Measurements from ENCODE around the gene PRLR.
"Not testable (repeated sequence)": the region's sequence is repeated elsewhere in the genome, so short reads cannot be mapped to it uniquely, and the experiment has no call there.

Gene PRLR

GRCh38 chr5:35247648-35248034 lies 17.4 kb upstream of the PRLR start:
- no peaks in the 10 kb centered on the region for H3K9me3 ChIP-seq (ENCODE audit: control insufficient read depth in 5 of 5, low read length in 5 of 5)
- no peak overlapping the region for H3K4me3 ChIP-seq (ENCODE audit: low read depth in 1 of 5, low read length in 5 of 5)
- no peaks in the 10 kb centered on the region for H3K36me3 ChIP-seq (ENCODE audit: control insufficient read depth in 5 of 5, insufficient read depth in 5 of 5, low read length in 5 of 5)
- no peak overlapping the region for H3K27ac ChIP-seq (ENCODE audit: low read depth, low read length)
- no peaks in the 10 kb centered on the region for H3K27me3 ChIP-seq (ENCODE audit: control insufficient read depth in 5 of 5, insufficient read depth in 4 of 5, low read length in 5 of 5)
- no peak overlapping the region for H3K9ac ChIP-seq (ENCODE audit: low read length in 5 of 5)
- peaks cover 0 to 2% (median 0%) of the 10 kb centered on the region in 5 donors for H3K4me1 ChIP-seq (ENCODE audit: control insufficient read depth in 5 of 5, insufficient read depth in 5 of 5, low read length in 5 of 5)

DNA sequence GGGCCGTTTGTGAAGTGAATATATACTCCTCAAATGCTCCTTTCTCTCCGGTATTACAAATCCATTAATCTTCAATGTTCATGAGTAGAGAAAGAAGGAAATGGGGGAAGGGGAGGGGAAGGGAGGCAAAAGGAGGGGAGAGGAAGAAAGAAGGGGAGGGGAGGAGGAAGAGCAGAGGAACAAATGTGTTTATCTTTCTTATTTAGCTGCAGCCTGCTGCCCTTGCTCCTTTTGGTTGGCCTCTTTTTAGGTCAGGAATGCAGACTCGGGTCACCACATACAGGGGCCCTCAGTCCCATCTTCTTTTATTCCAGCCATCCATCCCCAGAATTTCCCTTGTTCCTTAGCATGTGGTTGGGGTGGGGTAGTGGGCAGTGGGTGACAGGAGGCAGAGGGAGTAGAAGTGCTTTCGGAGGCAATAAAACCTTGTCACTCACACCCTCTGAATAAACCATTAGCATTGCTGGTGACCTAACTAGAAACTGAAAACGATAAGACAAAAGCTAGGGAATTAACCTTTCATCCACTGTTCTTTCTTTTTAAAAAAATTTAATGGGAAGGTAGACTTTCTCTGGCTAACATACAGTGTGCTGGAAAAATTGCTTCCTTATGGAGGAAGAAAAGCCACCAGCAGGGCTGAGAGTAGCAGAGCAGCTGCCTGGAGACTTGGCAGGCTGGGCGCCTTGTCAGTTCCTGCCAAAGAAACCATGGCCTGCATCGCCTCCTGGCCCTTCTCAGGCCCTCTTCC lies 16.8 kb upstream of the PRLR start:
- Histone ChIP-seq H3K27me3 (ENCODE audit: control insufficient read depth in 5 of 5, insufficient read depth in 4 of 5, low read length in 5 of 5) (no peaks in the 10 kb centered on the region), H3K36me3 (ENCODE audit: control insufficient read depth in 5 of 5, insufficient read depth in 5 of 5, low read length in 5 of 5) (no peaks in the 10 kb centered on the region), H3K4me1 (ENCODE audit: control insufficient read depth in 5 of 5, insufficient read depth in 5 of 5, low read length in 5 of 5) (peaks cover 0 to 2% (median 0%) of the 10 kb centered on the region in 5 donors), H3K27ac (ENCODE audit: low read depth, low read length) (no peak overlapping the region), H3K9ac (ENCODE audit: low read length in 5 of 5) (no peak overlapping the region), H3K9me3 (ENCODE audit: control insufficient read depth in 5 of 5, low read length in 5 of 5) (no peaks in the 10 kb centered on the region), H3K4me3 (ENCODE audit: low read depth in 1 of 5, low read length in 5 of 5) (no peak overlapping the region)

- Histone ChIP-seq H3K27me3 (ENCODE audit: control insufficient read depth in 5 of 5, insufficient read depth in 4 of 5, low read length in 5 of 5) (no peaks in the 10 kb centered on the region), H3K27ac (ENCODE audit: low read depth, low read length) (no peak overlapping the region), H3K9me3 (ENCODE audit: control insufficient read depth in 5 of 5, low read length in 5 of 5) (no peaks in the 10 kb centered on the region), H3K9ac (ENCODE audit: low read length in 5 of 5) (no peak overlapping the region), H3K4me3 (ENCODE audit: low read depth in 1 of 5, low read length in 5 of 5) (no peak overlapping the region), H3K36me3 (ENCODE audit: control insufficient read depth in 5 of 5, insufficient read depth in 5 of 5, low read length in 5 of 5) (no peaks in the 10 kb centered on the region), H3K4me1 (ENCODE audit: control insufficient read depth in 5 of 5, insufficient read depth in 5 of 5, low read length in 5 of 5) (peaks cover 0 to 2% (median 0%) of the 10 kb centered on the region in 5 donors)
These were observed 16.1 kb upstream of the PRLR start for GRCh38 chr5:35246411-35246810.

GRCh38 chr5:35245371-35245770 lies 15.1 kb upstream of the PRLR start:
- not testable (repeated sequence) for H3K4me3 ChIP-seq (ENCODE audit: low read depth in 1 of 5, low read length in 5 of 5); H3K27me3 ChIP-seq (ENCODE audit: control insufficient read depth in 5 of 5, insufficient read depth in 4 of 5, low read length in 5 of 5); H3K36me3 ChIP-seq (ENCODE audit: control insufficient read depth in 5 of 5, insufficient read depth in 5 of 5, low read length in 5 of 5); H3K4me1 ChIP-seq (ENCODE audit: control insufficient read depth in 5 of 5, insufficient read depth in 5 of 5, low read length in 5 of 5); H3K27ac ChIP-seq (ENCODE audit: low read depth, low read length); H3K9me3 ChIP-seq (ENCODE audit: control insufficient read depth in 5 of 5, low read length in 5 of 5); H3K9ac ChIP-seq (ENCODE audit: low read length in 5 of 5)

GRCh38 chr5:35244171-35244570 lies 13.9 kb upstream of the PRLR start:
- Histone ChIP-seq H3K9me3 (ENCODE audit: control insufficient read depth in 5 of 5, low read length in 5 of 5) (no peaks in the 10 kb centered on the region), H3K36me3 (ENCODE audit: control insufficient read depth in 5 of 5, insufficient read depth in 5 of 5, low read length in 5 of 5) (no peaks in the 10 kb centered on the region), H3K27ac (ENCODE audit: low read depth, low read length) (no peak overlapping the region), H3K4me3 (ENCODE audit: low read depth in 1 of 5, low read length in 5 of 5) (no peak overlapping the region), H3K9ac (ENCODE audit: low read length in 5 of 5) (no peak overlapping the region), H3K27me3 (ENCODE audit: control insufficient read depth in 5 of 5, insufficient read depth in 4 of 5, low read length in 5 of 5) (no peaks in the 10 kb centered on the region), H3K4me1 (ENCODE audit: control insufficient read depth in 5 of 5, insufficient read depth in 5 of 5, low read length in 5 of 5) (peaks cover 0 to 2% (median 0%) of the 10 kb centered on the region in 5 donors)

DNA sequence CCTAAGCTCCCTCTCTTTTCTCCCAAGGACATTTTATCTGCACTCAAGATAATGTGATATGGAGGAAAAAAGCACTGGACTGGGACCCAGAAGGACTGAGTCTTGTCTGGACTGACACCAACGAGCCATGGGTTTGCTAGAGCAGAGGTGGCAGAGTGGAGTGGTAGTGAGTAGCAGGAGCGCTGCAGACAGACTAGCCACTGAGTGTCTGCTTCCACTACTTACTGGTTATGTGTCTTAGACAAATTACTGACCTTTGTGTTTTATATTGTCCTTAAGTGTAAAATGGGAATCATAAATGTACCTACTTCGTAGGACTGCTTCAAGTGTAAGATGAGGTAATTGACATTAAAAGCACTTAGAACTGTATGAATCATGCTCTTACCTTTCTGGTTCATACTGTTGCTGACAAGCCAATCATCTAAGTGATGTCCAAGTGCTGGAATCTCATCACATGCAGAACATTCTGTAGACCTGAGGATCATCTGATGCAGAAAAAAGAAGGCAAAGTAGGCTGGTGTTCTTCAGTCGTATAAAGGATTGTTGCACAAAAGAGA lies 12.5 kb upstream of the PRLR start:
- H3K4me3 ChIP-seq (ENCODE audit: low read depth in 1 of 5, low read length in 5 of 5), result no peak overlapping the region
- no peak overlapping the region for H3K9ac ChIP-seq (ENCODE audit: low read length in 5 of 5)
- no peaks in the 10 kb centered on the region for H3K27me3 ChIP-seq (ENCODE audit: control insufficient read depth in 5 of 5, insufficient read depth in 4 of 5, low read length in 5 of 5)
- no peaks in the 10 kb centered on the region for H3K9me3 ChIP-seq (ENCODE audit: control insufficient read depth in 5 of 5, low read length in 5 of 5)
- H3K27ac ChIP-seq (ENCODE audit: low read depth, low read length), result no peak overlapping the region
- no peaks in the 10 kb centered on the region for H3K4me1 ChIP-seq (ENCODE audit: control insufficient read depth in 5 of 5, insufficient read depth in 5 of 5, low read length in 5 of 5)
- no peaks in the 10 kb centered on the region for H3K36me3 ChIP-seq (ENCODE audit: control insufficient read depth in 5 of 5, insufficient read depth in 5 of 5, low read length in 5 of 5)

GRCh38 chr5:35240892-35241291 lies 10.6 kb upstream of the PRLR start:
- H3K27me3 ChIP-seq (ENCODE audit: control insufficient read depth in 5 of 5, insufficient read depth in 4 of 5, low read length in 5 of 5), result no peaks in the 10 kb centered on the region
- no peaks in the 10 kb centered on the region for H3K4me1 ChIP-seq (ENCODE audit: control insufficient read depth in 5 of 5, insufficient read depth in 5 of 5, low read length in 5 of 5)
- no peak overlapping the region for H3K4me3 ChIP-seq (ENCODE audit: low read depth in 1 of 5, low read length in 5 of 5)
- H3K36me3 ChIP-seq (ENCODE audit: control insufficient read depth in 5 of 5, insufficient read depth in 5 of 5, low read length in 5 of 5), result no peaks in the 10 kb centered on the region
- no peak overlapping the region for H3K9ac ChIP-seq (ENCODE audit: low read length in 5 of 5)
- no peak overlapping the region for H3K27ac ChIP-seq (ENCODE audit: low read depth, low read length)
- H3K9me3 ChIP-seq (ENCODE audit: control insufficient read depth in 5 of 5, low read length in 5 of 5), result no peaks in the 10 kb centered on the region

DNA sequence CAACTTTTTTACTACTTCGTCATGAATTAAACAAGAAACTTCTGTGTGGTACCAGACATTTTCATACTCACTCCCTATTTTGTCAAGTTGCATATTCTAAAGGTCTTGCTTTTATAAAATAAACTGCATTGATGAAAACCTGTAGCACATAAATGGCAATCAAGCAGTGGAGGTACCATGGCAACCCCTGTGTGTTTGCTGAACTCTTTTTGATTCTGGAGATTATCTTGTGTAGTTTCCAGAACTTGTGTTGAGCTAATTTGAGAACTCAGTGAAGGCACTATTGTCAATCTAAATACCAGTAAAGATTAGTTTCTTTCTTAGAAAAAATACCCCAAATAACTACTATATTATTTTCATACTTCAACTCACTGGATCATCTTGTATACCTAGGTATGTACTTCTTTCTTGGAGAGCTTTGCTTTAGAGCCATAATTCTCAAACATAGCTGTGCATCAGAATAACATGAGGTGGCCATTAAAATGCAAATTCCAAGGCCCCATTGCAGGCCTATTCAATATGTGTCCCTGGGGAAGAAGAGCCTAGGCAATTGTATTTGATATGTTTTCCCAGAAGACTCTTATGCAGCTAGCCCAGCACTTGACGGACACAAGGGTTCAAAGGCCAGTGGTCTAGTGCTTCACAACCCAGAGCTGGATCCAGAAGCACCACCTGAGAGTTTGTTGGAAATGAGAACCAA lies 9.8 kb upstream of the PRLR start:
- Histone ChIP-seq H3K4me3 (ENCODE audit: low read depth in 1 of 5, low read length in 5 of 5) (no peak overlapping the region), H3K27ac (ENCODE audit: low read depth, low read length) (no peak overlapping the region), H3K36me3 (ENCODE audit: control insufficient read depth in 5 of 5, insufficient read depth in 5 of 5, low read length in 5 of 5) (no peaks in the 10 kb centered on the region), H3K27me3 (ENCODE audit: control insufficient read depth in 5 of 5, insufficient read depth in 4 of 5, low read length in 5 of 5) (no peaks in the 10 kb centered on the region), H3K4me1 (ENCODE audit: control insufficient read depth in 5 of 5, insufficient read depth in 5 of 5, low read length in 5 of 5) (no peaks in the 10 kb centered on the region), H3K9ac (ENCODE audit: low read length in 5 of 5) (no peak overlapping the region), H3K9me3 (ENCODE audit: control insufficient read depth in 5 of 5, low read length in 5 of 5) (no peaks in the 10 kb centered on the region)

GRCh38 chr5:35239476-35239875 lies 9.2 kb upstream of the PRLR start:
- Histone ChIP-seq H3K36me3 (ENCODE audit: control insufficient read depth in 5 of 5, insufficient read depth in 5 of 5, low read length in 5 of 5) (no peaks in the 10 kb centered on the region), H3K4me3 (ENCODE audit: low read depth in 1 of 5, low read length in 5 of 5) (no peak overlapping the region), H3K9me3 (ENCODE audit: control insufficient read depth in 5 of 5, low read length in 5 of 5) (no peaks in the 10 kb centered on the region), H3K9ac (ENCODE audit: low read length in 5 of 5) (no peak overlapping the region), H3K27ac (ENCODE audit: low read depth, low read length) (no peak overlapping the region), H3K27me3 (ENCODE audit: control insufficient read depth in 5 of 5, insufficient read depth in 4 of 5, low read length in 5 of 5) (no peaks in the 10 kb centered on the region), H3K4me1 (ENCODE audit: control insufficient read depth in 5 of 5, insufficient read depth in 5 of 5, low read length in 5 of 5) (no peaks in the 10 kb centered on the region)

DNA sequence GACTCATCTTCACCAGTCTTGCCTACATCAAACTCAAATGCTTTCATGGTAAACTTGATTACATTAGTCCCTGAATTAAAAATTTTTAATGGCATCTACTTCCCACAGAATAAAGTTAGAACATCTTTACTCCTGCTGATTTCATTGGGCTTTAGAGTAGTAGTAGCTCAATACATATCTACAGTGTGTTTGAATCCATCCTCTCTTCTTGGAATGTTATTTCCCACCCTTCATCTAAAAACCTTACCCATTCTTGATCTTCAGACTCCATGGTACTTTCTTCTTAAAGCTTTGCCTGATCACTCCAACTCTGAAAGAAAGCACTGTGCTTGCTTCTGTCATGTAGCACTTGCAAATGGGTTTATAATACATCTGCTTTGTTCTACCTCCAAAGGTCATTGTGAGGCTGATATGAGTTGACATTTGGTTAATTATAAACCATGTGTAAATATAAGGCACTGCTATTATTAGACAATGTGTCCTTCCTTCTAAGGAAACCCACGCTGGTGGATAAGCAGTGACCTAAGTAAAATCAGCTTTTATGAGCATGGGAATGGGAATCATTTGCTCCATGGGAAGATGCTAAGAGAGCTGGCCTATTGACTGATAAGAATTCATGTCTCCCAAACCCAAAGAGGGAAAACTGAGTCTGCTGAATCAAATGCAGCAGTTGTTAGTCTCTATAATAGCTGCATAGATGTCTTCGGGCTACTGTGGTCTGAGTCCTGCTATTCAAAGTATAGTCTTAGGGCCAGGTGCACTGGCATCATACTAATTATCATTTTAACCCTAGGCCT lies 7.5 kb upstream of the PRLR start:
- no peak overlapping the region for H3K9ac ChIP-seq (ENCODE audit: low read length in 5 of 5)

More for the DNA sequence above, 7.5 kb upstream of the PRLR start:
- Histone ChIP-seq H3K9me3 (ENCODE audit: control insufficient read depth in 5 of 5, low read length in 5 of 5) (no peaks in the 10 kb centered on the region), H3K4me3 (ENCODE audit: low read depth in 1 of 5, low read length in 5 of 5) (no peak overlapping the region), H3K27me3 (ENCODE audit: control insufficient read depth in 5 of 5, insufficient read depth in 4 of 5, low read length in 5 of 5) (peaks cover 0 to 2% (median 0%) of the 10 kb centered on the region in 5 donors), H3K27ac (ENCODE audit: low read depth, low read length) (no peak overlapping the region), H3K36me3 (ENCODE audit: control insufficient read depth in 5 of 5, insufficient read depth in 5 of 5, low read length in 5 of 5) (no peaks in the 10 kb centered on the region), H3K4me1 (ENCODE audit: control insufficient read depth in 5 of 5, insufficient read depth in 5 of 5, low read length in 5 of 5) (no peaks in the 10 kb centered on the region)
